Measurements from ENCODE around the gene NEUROG2.
"Not testable (repeated sequence)": the region's sequence is repeated elsewhere in the genome, so short reads cannot be mapped to it uniquely, and the experiment has no call there.

Gene NEUROG2

DNA sequence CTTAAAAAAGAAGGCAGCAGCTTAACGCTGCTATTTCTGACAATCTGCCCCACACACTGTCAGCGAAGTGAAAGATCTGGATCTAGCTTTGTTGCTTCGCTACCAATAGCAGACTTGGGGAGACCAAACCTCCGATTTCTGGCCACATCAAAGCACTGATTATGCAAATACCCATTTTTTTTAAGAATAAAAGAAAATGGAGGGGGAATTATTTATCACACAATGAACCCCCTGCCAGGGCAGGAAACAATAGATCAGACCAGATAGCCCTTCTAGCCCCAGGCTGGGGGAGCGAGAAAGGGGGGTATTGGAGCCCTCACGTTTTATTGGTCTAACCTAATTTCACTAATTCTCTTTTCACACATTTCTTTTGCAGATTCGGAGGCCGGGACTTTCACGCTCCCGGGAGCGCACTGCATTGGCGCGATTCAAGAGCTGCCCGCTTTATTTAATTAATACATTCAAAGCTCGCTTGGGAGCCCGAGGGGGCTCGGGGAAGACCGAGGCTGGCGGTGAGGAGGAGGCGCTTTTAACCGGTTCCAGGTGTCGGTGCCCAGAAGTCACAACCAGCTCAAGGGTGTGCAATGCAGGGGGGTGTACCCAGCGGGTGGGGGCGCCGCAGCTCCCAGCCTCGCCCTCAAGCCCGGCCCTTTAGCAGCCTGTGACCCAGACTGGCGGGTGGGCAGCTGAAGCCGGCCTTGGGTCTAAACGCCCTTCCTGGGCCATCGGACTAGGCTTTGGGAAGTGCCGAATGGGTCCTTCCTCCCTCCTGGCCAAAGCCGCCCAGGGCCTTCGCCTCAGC, 5.5 kb downstream of the NEUROG2 start:
- in situ Hi-C loops (cut with MboI; ENCODE audit: low pct_unique_long_range_greater_than_20kb, low sequenced_read_pairs, unreplicated experiment), result no loop called here
- TF ChIP-seq, protein P1, sequence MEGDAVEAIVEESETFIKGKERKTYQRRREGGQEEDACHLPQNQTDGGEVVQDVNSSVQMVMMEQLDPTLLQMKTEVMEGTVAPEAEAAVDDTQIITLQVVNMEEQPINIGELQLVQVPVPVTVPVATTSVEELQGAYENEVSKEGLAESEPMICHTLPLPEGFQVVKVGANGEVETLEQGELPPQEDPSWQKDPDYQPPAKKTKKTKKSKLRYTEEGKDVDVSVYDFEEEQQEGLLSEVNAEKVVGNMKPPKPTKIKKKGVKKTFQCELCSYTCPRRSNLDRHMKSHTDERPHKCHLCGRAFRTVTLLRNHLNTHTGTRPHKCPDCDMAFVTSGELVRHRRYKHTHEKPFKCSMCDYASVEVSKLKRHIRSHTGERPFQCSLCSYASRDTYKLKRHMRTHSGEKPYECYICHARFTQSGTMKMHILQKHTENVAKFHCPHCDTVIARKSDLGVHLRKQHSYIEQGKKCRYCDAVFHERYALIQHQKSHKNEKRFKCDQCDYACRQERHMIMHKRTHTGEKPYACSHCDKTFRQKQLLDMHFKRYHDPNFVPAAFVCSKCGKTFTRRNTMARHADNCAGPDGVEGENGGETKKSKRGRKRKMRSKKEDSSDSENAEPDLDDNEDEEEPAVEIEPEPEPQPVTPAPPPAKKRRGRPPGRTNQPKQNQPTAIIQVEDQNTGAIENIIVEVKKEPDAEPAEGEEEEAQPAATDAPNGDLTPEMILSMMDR (IDR thresholded peaks at IDR 0.05; ENCODE audit: extremely low read depth, insufficient read depth, missing control alignments), result no peak
- DNase-seq (ENCODE audit: low spot score), result no peak

DNA sequence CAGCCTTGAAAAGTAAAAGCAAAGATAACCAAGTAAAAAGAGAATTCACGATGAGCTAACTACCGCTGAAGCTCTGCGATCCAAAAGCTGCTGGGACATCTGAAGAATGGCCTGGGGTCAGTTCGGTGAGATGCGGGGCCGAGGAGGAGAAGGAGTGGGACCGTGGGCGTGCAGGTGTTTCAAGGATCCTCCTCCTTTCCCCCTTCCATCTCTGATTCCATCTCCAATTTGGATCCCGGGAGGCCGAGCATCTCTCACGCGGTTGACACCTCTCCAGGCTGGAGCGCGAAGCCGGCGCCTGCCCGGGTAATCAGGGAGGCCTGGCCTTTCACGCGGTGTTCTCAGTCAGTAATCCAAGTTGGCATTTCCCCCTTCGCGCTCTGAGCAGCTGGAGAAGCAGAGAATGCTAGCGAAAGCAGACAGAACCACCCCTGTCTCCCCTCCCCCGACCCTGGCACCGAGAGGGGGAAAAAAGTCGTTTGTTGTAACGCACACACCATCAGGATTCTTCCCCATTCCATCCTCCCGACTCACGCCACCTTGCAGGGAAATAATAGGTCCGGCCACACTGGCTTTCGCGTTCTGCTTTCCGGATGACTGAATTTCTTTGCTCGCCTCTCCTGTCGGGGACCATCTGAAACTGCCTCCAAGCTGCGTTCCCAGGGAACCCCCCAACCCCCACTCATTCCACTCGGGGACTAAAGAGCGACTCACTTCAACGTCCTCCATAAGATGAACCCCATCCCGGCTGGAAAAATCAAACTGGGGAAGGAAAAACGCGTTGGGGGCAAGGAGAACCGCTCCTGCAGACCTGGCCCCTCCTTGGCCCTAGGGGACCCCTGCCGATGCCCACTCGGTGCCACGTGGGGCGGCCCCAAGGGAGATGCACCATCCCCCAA, 6.5 kb downstream of the NEUROG2 start:
- TF ChIP-seq, protein P1 (IDR thresholded peaks at IDR 0.05; ENCODE audit: extremely low read depth, insufficient read depth, missing control alignments), result no peak
- in situ Hi-C loops (cut with MboI; ENCODE audit: low pct_unique_long_range_greater_than_20kb, low sequenced_read_pairs, unreplicated experiment), result no loop called here
- no peak for DNase-seq (ENCODE audit: low spot score)

DNA sequence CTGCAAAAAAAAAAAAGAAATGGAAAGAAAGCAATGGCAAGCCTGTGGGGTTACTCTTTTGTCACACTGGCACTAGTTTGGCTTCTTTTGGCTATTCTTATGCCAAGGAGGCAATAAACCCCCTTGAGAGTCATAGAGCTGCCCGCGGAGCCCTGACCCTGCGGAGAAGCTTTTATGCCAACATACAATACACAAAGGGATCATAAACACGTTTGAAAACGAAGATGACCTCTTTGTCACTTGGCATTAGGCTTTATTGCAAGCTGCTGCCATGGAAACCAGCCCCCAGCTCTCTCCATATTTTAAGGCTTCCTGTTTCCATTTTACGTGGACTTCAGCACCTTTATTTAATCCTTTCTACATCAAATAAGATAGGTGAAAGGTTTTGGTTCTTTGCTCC, 7.6 kb downstream of the NEUROG2 start:
- DNase-seq (ENCODE audit: low spot score), result no peak
- in situ Hi-C loops (cut with MboI; ENCODE audit: low pct_unique_long_range_greater_than_20kb, low sequenced_read_pairs, unreplicated experiment), result no loop called here
- TF ChIP-seq, protein P1 (IDR thresholded peaks at IDR 0.05; ENCODE audit: extremely low read depth, insufficient read depth, missing control alignments), result no peak

DNA sequence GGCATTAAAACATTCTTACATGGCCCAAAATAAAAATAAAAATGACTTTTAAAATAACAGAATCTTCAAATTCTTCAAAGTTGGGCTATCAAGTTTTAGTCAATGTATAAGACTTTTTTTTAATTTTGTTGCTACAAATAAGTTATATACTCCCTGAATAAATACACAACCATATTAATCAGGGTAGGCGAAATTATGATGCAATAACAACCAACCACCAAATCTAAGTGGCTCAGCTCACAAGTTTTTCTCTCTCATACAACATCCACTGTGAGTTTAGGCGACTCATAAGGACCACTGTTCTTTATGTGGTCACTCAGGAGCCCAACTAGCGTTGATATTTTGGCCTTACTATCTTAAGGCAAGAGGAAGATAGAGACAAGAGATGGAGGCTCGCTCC, 11.2 kb downstream of the NEUROG2 start:
- in situ Hi-C loops (cut with MboI; ENCODE audit: low pct_unique_long_range_greater_than_20kb, low sequenced_read_pairs, unreplicated experiment), result no loop called here
- no peak for DNase-seq (ENCODE audit: low spot score)
- TF ChIP-seq, protein P1 (IDR thresholded peaks at IDR 0.05; ENCODE audit: extremely low read depth, insufficient read depth, missing control alignments), result no peak

DNA sequence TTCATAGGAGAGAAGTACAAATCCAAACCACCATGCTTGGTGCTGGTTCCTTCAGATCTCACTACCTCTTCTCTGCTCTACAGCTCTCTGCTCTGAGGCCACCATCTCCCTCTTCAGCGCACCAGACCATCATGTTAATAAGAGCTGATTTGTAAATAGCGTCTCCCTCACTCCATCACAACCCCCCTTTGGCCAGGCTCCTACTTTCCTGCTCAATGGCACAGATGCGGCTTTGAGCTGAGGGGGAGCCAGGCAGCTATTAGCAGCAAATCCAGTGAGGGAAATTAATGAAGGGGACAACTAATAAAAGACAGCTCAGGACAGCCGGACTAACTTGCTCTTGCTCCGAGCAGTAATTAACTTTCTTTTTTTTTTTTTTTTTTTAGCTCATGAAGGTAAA, 13.1 kb downstream of the NEUROG2 start:
- in situ Hi-C loops (cut with MboI; ENCODE audit: low pct_unique_long_range_greater_than_20kb, low sequenced_read_pairs, unreplicated experiment), result no loop called here
- TF ChIP-seq, protein P1 (IDR thresholded peaks at IDR 0.05; ENCODE audit: extremely low read depth, insufficient read depth, missing control alignments), result no peak
- no peak for DNase-seq (ENCODE audit: low spot score)

DNA sequence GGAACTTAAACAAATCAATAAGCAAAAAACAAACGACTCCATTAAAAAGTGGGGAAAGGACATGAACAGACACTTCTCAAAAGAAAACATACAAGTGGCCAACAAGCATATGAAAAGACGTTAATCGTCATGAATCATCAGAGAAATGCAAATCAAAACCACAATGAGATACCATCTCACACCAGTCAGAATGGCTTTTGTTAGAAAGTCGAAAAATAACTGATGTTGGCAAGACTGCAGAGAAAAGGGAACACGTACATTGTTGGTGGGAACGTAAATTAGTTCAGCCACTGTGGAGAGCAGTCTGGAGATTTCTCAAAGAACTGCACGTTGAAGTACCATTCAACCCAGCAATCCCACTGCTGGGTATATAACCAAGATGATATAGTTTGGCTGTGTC, 23.7 kb downstream of the NEUROG2 start:
- TF ChIP-seq, protein P1 (IDR thresholded peaks at IDR 0.05; ENCODE audit: extremely low read depth, insufficient read depth, missing control alignments), result no peak
- in situ Hi-C loops (cut with MboI; ENCODE audit: low pct_unique_long_range_greater_than_20kb, low sequenced_read_pairs, unreplicated experiment), result no loop called here
- no peak for DNase-seq (ENCODE audit: low spot score)

DNA sequence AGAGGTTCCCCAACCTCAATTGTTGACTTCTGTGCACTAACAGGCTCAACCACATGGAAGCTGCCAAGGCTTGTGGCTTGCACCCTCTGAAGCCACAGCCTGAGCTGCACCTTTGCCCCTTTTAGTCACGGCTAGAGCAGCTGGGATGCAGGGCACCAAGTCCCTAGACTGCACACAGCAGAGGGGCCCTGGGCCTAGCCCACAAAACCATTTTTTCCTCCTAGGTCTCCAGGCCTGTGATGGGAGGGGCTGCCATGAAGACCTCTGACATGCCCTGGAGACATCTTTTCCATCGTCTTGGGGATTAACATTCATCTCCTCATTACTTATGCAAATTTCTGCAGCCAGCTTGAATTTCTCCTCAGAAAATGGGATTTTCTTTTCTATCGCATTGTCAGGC, 25.2 kb downstream of the NEUROG2 start:
- DNase-seq (ENCODE audit: low spot score), result not testable (repeated sequence)

More for the DNA sequence above, 25.2 kb downstream of the NEUROG2 start:
- in situ Hi-C loops (cut with MboI; ENCODE audit: low pct_unique_long_range_greater_than_20kb, low sequenced_read_pairs, unreplicated experiment), result not testable (repeated sequence)

All from GM13977 (cell line).